Mononuclear cell (primary cell): ENCODE results near the gene ZNF211. TPM values are rescaled to one million over a fixed set of nuclear protein-coding genes. Genes with fewer than 3 reads are reported as not detected.

Experiments
- H3K27me3 ChIP-seq: 2 replicates; pipeline ENCODE4 v1.6.0; 2011; ENCODE audit warnings: low read length, control low read depth; ENCODE audit not compliant: insufficient read depth
- H3K4me1 ChIP-seq: 2 replicates; pipeline ENCODE4 v1.5.1; 2011; ENCODE audit warnings: mild to moderate bottlenecking, low read length, control low read depth; ENCODE audit not compliant: insufficient read depth
- H3K4me3 ChIP-seq: 2 replicates; pipeline ENCODE4 v1.5.1; 2011; ENCODE audit warnings: mild to moderate bottlenecking, low read length, moderate library complexity
- H3K9me3 ChIP-seq: 2 replicates; pipeline ENCODE4 v1.5.1; 2011; ENCODE audit warnings: low read depth, mild to moderate bottlenecking, control low read depth, low read length
- total RNA-seq: library from RNA; depleted of rRNA; stranded (reverse); fragments of >200 nt; gene quantifications from one replicate; pipeline ENCODE4 v1.2.3, GENCODE V29; 2012

Gene ZNF211
- total RNA-seq, 1 donor = 31.1 TPM

GRCh38 chr19:57641715-57642234, 8.8 kb downstream of the ZNF211 start:
- Histone ChIP-seq H3K4me3 (no peak overlapping the region), H3K27me3 (no peaks in the 10 kb centered on the region), H3K4me1 (no peaks in the 10 kb centered on the region), H3K9me3 (peaks cover 75% of the 10 kb centered on the region)

- H3K9me3 ChIP-seq = peaks cover 68% of the 10 kb centered on the region
- no peaks in the 10 kb centered on the region for H3K27me3 ChIP-seq
- H3K4me3 ChIP-seq = no peak overlapping the region
- no peaks in the 10 kb centered on the region for H3K4me1 ChIP-seq
Observed at GRCh38 chr19:57642396-57643046, 9.6 kb downstream of the ZNF211 start.

- no peaks in the 10 kb centered on the region for H3K4me1 ChIP-seq
- H3K27me3 ChIP-seq = no peaks in the 10 kb centered on the region
- peaks cover 56% of the 10 kb centered on the region for H3K9me3 ChIP-seq
- H3K4me3 ChIP-seq = no peak overlapping the region
Observed at GRCh38 chr19:57643734-57644133, 10.8 kb downstream of the ZNF211 start.

- H3K4me1 ChIP-seq = no peaks in the 10 kb centered on the region
- peaks cover 9% of the 10 kb centered on the region for H3K9me3 ChIP-seq
- H3K4me3 ChIP-seq = no peak overlapping the region
- no peaks in the 10 kb centered on the region for H3K27me3 ChIP-seq
Observed at GRCh38 chr19:57648331-57649003, 15.5 kb downstream of the ZNF211 start.

GRCh38 chr19:57651654-57651996, 18.7 kb downstream of the ZNF211 start:
- Histone ChIP-seq H3K4me3 (no peak overlapping the region), H3K4me1 (no peaks in the 10 kb centered on the region), H3K9me3 (no peaks in the 10 kb centered on the region), H3K27me3 (no peaks in the 10 kb centered on the region)

DNA sequence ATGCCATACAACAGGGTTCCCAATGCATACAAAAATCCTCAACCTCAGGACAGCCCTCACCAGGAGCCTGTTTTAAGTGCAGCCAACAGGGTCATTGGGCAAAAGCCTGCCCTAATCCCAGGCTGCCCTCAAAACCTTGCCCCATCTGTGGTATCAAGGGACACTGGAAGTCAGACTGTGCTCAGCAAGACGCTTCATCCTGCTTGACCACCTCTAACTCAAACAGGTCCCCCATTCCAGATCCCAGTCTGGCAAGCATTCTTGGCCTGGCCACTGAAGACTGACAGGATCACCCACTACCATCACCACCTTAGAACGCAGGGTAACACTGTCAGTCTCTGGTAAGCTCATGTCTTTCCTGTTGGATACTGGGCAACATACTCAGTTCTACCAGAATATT, 20.7 kb downstream of the ZNF211 start:
- no peaks in the 10 kb centered on the region for H3K9me3 ChIP-seq
- H3K27me3 ChIP-seq = no peaks in the 10 kb centered on the region
- H3K4me3 ChIP-seq = no peak overlapping the region
- no peaks in the 10 kb centered on the region for H3K4me1 ChIP-seq

- no peaks in the 10 kb centered on the region for H3K9me3 ChIP-seq
- H3K4me3 ChIP-seq = no peak overlapping the region
- H3K27me3 ChIP-seq = no peaks in the 10 kb centered on the region
- H3K4me1 ChIP-seq = no peaks in the 10 kb centered on the region
Observed at GRCh38 chr19:57655443-57655842, 22.5 kb downstream of the ZNF211 start.

- Histone ChIP-seq H3K4me3 (no peak overlapping the region), H3K4me1 (no peaks in the 10 kb centered on the region), H3K27me3 (peaks cover 5% of the 10 kb centered on the region), H3K9me3 (no peaks in the 10 kb centered on the region)
Observed at GRCh38 chr19:57656346-57656745, 23.4 kb downstream of the ZNF211 start.

- Histone ChIP-seq H3K4me3 (no peak overlapping the region), H3K9me3 (no peaks in the 10 kb centered on the region), H3K4me1 (peaks cover 8% of the 10 kb centered on the region), H3K27me3 (peaks cover 40% of the 10 kb centered on the region)
Observed at GRCh38 chr19:57664269-57665127, 31.5 kb downstream of the ZNF211 start.

GRCh38 chr19:57665261-57665806, 32.4 kb downstream of the ZNF211 start:
- H3K4me1 ChIP-seq = peaks cover 8% of the 10 kb centered on the region
- no peaks in the 10 kb centered on the region for H3K9me3 ChIP-seq
- H3K27me3 ChIP-seq = peaks cover 40% of the 10 kb centered on the region
- no peak overlapping the region for H3K4me3 ChIP-seq

- H3K27me3 ChIP-seq = peaks cover 32% of the 10 kb centered on the region
- no peaks in the 10 kb centered on the region for H3K9me3 ChIP-seq
- no peak overlapping the region for H3K4me3 ChIP-seq
- peaks cover 8% of the 10 kb centered on the region for H3K4me1 ChIP-seq
Observed at GRCh38 chr19:57667228-57667627, 34.3 kb downstream of the ZNF211 start.

GRCh38 chr19:57668635-57669034, 35.7 kb downstream of the ZNF211 start, which contains the start of gene ZSCAN4:
TSS of gene ZSCAN4 (plus strand) at chr19:57668935. CDS start at chr19:57676146, 7,211 bp downstream.
- H3K4me3 ChIP-seq = no peak within 1 kb of the TSS
- H3K27me3 ChIP-seq = peaks cover 18% of the 10 kb centered on the region
- H3K4me1 ChIP-seq = peaks cover 8% of the 10 kb centered on the region
- no peaks in the 10 kb centered on the region for H3K9me3 ChIP-seq

GRCh38 chr19:57671124-57671895, 38.3 kb downstream of the ZNF211 start:
- Histone ChIP-seq H3K4me1 (no peaks in the 10 kb centered on the region), H3K9me3 (no peaks in the 10 kb centered on the region), H3K27me3 (no peaks in the 10 kb centered on the region), H3K4me3 (no peak overlapping the region)

- no peak overlapping the region for H3K4me3 ChIP-seq
- no peaks in the 10 kb centered on the region for H3K9me3 ChIP-seq
- H3K4me1 ChIP-seq = no peaks in the 10 kb centered on the region
- peaks cover 5% of the 10 kb centered on the region for H3K27me3 ChIP-seq
Observed at GRCh38 chr19:57672466-57672865, 39.5 kb downstream of the ZNF211 start.
